ENCODE results near the gene IP6K3. TPM values are rescaled to one million over a fixed set of nuclear protein-coding genes. Genes with fewer than 3 reads are reported as not detected.

Gene IP6K3
- under 1 TPM in 2 of 4 donors, not detected in 2; 0.51 to 0.83 TPM for total RNA-seq

GRCh38 chr6:33746651-33747100 is at the start of gene IP6K3:
TSS of gene IP6K3 (minus strand) at chr6:33746905. CDS start at chr6:33735476, 11,429 bp downstream.
- H3K4me1 ChIP-seq = peaks cover 33% of the 10 kb centered on the region
- no peak within 1 kb of the TSS for H3K4me3 ChIP-seq
- 100% methylated on average over 1 of the region's 10 CpGs for WGBS
- no peak for TF ChIP-seq POLR2AphosphoS5 (IDR thresholded peaks at IDR 0.05)
- TF ChIP-seq CTCF (IDR thresholded peaks at IDR 0.05) = no peak
- no peak for TF ChIP-seq POLR2A (IDR thresholded peaks at IDR 0.05)
- no peak for TF ChIP-seq EP300 (IDR thresholded peaks at IDR 0.05)
- H3K9me3 ChIP-seq = no peaks in the 10 kb centered on the region
- no peaks in the 10 kb centered on the region for H3K36me3 ChIP-seq
- H3K27ac ChIP-seq = no peak within 1 kb of the TSS
- no peak for DNase-seq (ENCODE audit: low spot score in 2 of 2)
- H3K27me3 ChIP-seq = peaks cover 26% of the 10 kb centered on the region

- TF ChIP-seq POLR2AphosphoS5 (IDR thresholded peaks at IDR 0.05) (no peak), EP300 (IDR thresholded peaks at IDR 0.05) (no peak)
- Histone ChIP-seq H3K9me3 (no peaks in the 10 kb centered on the region), H3K4me1 (no peaks in the 10 kb centered on the region), H3K27me3 (peaks cover 3% of the 10 kb centered on the region), H3K27ac (no peak overlapping the region), H3K36me3 (no peaks in the 10 kb centered on the region), H3K4me3 (no peak overlapping the region)
- WGBS = 45% methylated on average over 7 of the region's 14 CpGs
- no peak for DNase-seq (ENCODE audit: low spot score in 2 of 2)
Observed at GRCh38 chr6:33794910-33795623, 48.4 kb upstream of the IP6K3 start.

GRCh38 chr6:33792981-33793380 is 46.3 kb upstream of the IP6K3 start:
- H3K27ac ChIP-seq = no peak overlapping the region
- 71% methylated on average over 10 of the region's 10 CpGs for WGBS
- no peak for TF ChIP-seq POLR2AphosphoS5 (IDR thresholded peaks at IDR 0.05)
- no peak for TF ChIP-seq POLR2A (IDR thresholded peaks at IDR 0.05)
- no peak for TF ChIP-seq CTCF (IDR thresholded peaks at IDR 0.05)
- TF ChIP-seq EP300 (IDR thresholded peaks at IDR 0.05) = no peak

GRCh38 chr6:33791620-33792019 is 44.9 kb upstream of the IP6K3 start:
- no peak for TF ChIP-seq CTCF (IDR thresholded peaks at IDR 0.05)
- no peak for TF ChIP-seq EP300 (IDR thresholded peaks at IDR 0.05)
- TF ChIP-seq POLR2A (IDR thresholded peaks at IDR 0.05) = no peak
- no peak for TF ChIP-seq POLR2AphosphoS5 (IDR thresholded peaks at IDR 0.05)
- no peak overlapping the region for H3K4me3 ChIP-seq
- H3K4me1 ChIP-seq = peaks cover 23% of the 10 kb centered on the region
- no peak for DNase-seq (ENCODE audit: low spot score in 2 of 2)
- WGBS = 86% methylated on average over 7 of the region's 7 CpGs
- H3K9me3 ChIP-seq = no peaks in the 10 kb centered on the region
- H3K27ac ChIP-seq = no peak overlapping the region
- peaks cover 3% of the 10 kb centered on the region for H3K27me3 ChIP-seq
- no peaks in the 10 kb centered on the region for H3K36me3 ChIP-seq

More at GRCh38 chr6:33792981-33793380, 46.3 kb upstream of the IP6K3 start:
- no peak for DNase-seq (ENCODE audit: low spot score in 2 of 2)
- Histone ChIP-seq H3K9me3 (no peaks in the 10 kb centered on the region), H3K36me3 (no peaks in the 10 kb centered on the region), H3K4me3 (no peak overlapping the region), H3K4me1 (peaks cover 9% of the 10 kb centered on the region), H3K27me3 (peaks cover 3% of the 10 kb centered on the region)

GRCh38 chr6:33790910-33791309 is 44.2 kb upstream of the IP6K3 start:
- Histone ChIP-seq H3K36me3 (no peaks in the 10 kb centered on the region), H3K4me3 (no peak overlapping the region), H3K27ac (no peak overlapping the region), H3K9me3 (no peaks in the 10 kb centered on the region), H3K27me3 (peaks cover 3% of the 10 kb centered on the region), H3K4me1 (peaks cover 30% of the 10 kb centered on the region)
- no peak for TF ChIP-seq POLR2A (IDR thresholded peaks at IDR 0.05)
- no peak for TF ChIP-seq EP300 (IDR thresholded peaks at IDR 0.05)
- no peak for TF ChIP-seq POLR2AphosphoS5 (IDR thresholded peaks at IDR 0.05)
- no peak for TF ChIP-seq CTCF (IDR thresholded peaks at IDR 0.05)
- WGBS = 97% methylated on average over 5 of the region's 5 CpGs
- DNase-seq (ENCODE audit: low spot score in 2 of 2) = no peak
